GM13977 (cell line): ENCODE results near the gene IPO7.

Experiments
- DNase-seq: peaks from one replicate; pipeline ENCODE4 v3.0.0; 2012; ENCODE audit warnings: low spot score
- CTCF ChIP-seq: IDR thresholded peaks from 2 replicates; pipeline ENCODE4 v1.5.1; 2012; ENCODE audit warnings: mild to moderate bottlenecking, control low read depth; ENCODE audit not compliant: insufficient read depth; ENCODE audit errors: extremely low read depth, missing control alignments
- in situ Hi-C: fragments of 300-500 bp; cut with MboI; formaldehyde crosslinking; loops from one replicate; pipeline ENCODE4 v1.12.0; 2022; ENCODE audit warnings: low sequenced_read_pairs, low pct_unique_long_range_greater_than_20kb, mixed read lengths, inconsistent platforms; ENCODE audit not compliant: unreplicated experiment

The IPO7 gene

GRCh38 chr11:9379041-9379440, 5.4 kb upstream of the IPO7 start:
- TF ChIP-seq CTCF, result no peak
- no peak for DNase-seq
- in situ Hi-C loops, result no loop called here

- TF ChIP-seq CTCF, result no peak
- DNase-seq, result no peak
- in situ Hi-C loops, result no loop called here
These were observed 3.7 kb upstream of the IPO7 start for GRCh38 chr11:9380773-9381172.

GRCh38 chr11:9385327-9385899, 961 bp downstream of the IPO7 start:
- TF ChIP-seq CTCF, result no peak
- DNase-seq, result peak; percentile 42
- in situ Hi-C loops, result no loop called here

- in situ Hi-C loops, result no loop called here
- DNase-seq, result no peak
- TF ChIP-seq CTCF, result no peak
These were observed 1.6 kb downstream of the IPO7 start for GRCh38 chr11:9386086-9386485.

- in situ Hi-C loops, result no loop called here
- TF ChIP-seq CTCF, result no peak
- no peak for DNase-seq
These were observed 2.4 kb downstream of the IPO7 start for GRCh38 chr11:9386901-9387300.

- TF ChIP-seq CTCF, result no peak
- in situ Hi-C loops, result no loop called here
- DNase-seq, result no peak
These were observed 11.9 kb downstream of the IPO7 start for GRCh38 chr11:9396310-9396709.

- peak; percentile 68 for DNase-seq
- in situ Hi-C loops, result no loop called here
- no peak for TF ChIP-seq CTCF
These were observed 12.3 kb downstream of the IPO7 start for GRCh38 chr11:9396752-9397151.
